Fibroblast of the aortic adventitia (primary cell): ENCODE measurements around the gene PRDM16. TPM values are rescaled to one million over a fixed set of nuclear protein-coding genes. Genes with fewer than 3 reads are reported as not detected.
A peak's percentile ranks its signal among the peaks of the same experiment; 100 is the strongest.

Experiments
- DNase-seq: peaks from one replicate; pipeline ENCODE4 v3.0.0-alpha.2; 2010; ENCODE audit warnings: low read depth
- H3K4me3 ChIP-seq: 2 replicates; pipeline ENCODE4 v1.5.1; 2011; ENCODE audit warnings: low read depth, mild to moderate bottlenecking, control low read depth, low read length, moderate library complexity
- CTCF ChIP-seq: IDR thresholded peaks from 2 replicates; pipeline ENCODE4 v1.5.1; 2011; ENCODE audit warnings: mild to moderate bottlenecking, low read length, control low read depth, inconsistent platforms; ENCODE audit not compliant: insufficient read depth
- total RNA-seq: library from RNA; depleted of rRNA; stranded (reverse); fragments of >200 nt; gene quantifications from 2 replicates; pipeline ENCODE4 v1.2.3, GENCODE V29; 2012; ENCODE audit warnings: low replicate concordance

PRDM16 gene
- total RNA-seq, 1 donor, result 11.3 TPM

- H3K4me3 ChIP-seq, result no peak overlapping the region
- DNase-seq, result no peak
- no peak for TF ChIP-seq CTCF
Observed at GRCh38 chr1:3373700-3374405, 304.9 kb downstream of the PRDM16 start.

GRCh38 chr1:3375245-3375644 lies 306.2 kb downstream of the PRDM16 start:
- peak; percentile 45 for DNase-seq
- TF ChIP-seq CTCF, result no peak
- no peak overlapping the region for H3K4me3 ChIP-seq

- DNase-seq, result no peak
- no peak for TF ChIP-seq CTCF
- no peak overlapping the region for H3K4me3 ChIP-seq
Observed at GRCh38 chr1:3377166-3377565, 308.2 kb downstream of the PRDM16 start.

- TF ChIP-seq CTCF, result no peak
- no peak overlapping the region for H3K4me3 ChIP-seq
- DNase-seq, result no peak
Observed at GRCh38 chr1:3377604-3378279, 308.7 kb downstream of the PRDM16 start.

GRCh38 chr1:3378411-3379208 lies 309.6 kb downstream of the PRDM16 start:
- no peak for DNase-seq
- no peak overlapping the region for H3K4me3 ChIP-seq
- no peak for TF ChIP-seq CTCF

- no peak for DNase-seq
- no peak for TF ChIP-seq CTCF
- no peak overlapping the region for H3K4me3 ChIP-seq
Observed at GRCh38 chr1:3379934-3380333, 310.9 kb downstream of the PRDM16 start.
